ENCODE measurements around the gene PLXDC2. TPM values are rescaled to one million over a fixed set of nuclear protein-coding genes. Genes with fewer than 3 reads are reported as not detected.

Gene PLXDC2
- total RNA-seq, 2 experiments from 2014 or later: not detected

DNA sequence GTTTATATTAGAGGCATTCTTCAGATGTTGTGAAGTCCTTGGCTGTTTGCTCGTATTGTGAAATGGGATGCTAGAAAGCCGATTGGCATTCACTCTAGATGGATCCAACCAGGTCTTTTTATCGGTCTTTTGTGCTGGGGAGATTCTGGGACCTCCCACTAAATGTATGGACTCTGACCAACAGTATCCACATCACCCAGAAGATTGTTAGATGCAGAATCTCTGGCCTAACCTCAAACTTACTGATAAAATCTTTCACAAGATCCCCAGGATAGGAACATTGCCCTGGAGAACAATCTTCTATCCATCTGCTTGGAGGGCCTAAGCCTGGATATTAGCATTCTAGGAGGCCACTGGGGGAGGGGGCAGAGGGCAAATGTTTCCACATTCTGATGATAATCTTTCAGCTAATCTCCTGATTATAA lies 160.9 kb downstream of the PLXDC2 start:
- CTCF ChIA-PET: no interaction called here
- Mint-ChIP-seq H3K4me3 (no peak overlapping the region), H3K4me1 (ENCODE audit: low read depth) (no peaks in the 10 kb centered on the region), H3K27ac (no peak overlapping the region), H3K27me3 (no peaks in the 10 kb centered on the region), H3K36me3 (ENCODE audit: low read depth) (no peaks in the 10 kb centered on the region), H3K9me3 (no peaks in the 10 kb centered on the region)
- ATAC-seq (no peak), DNase-seq (no peak)
- TF ChIP-seq, protein P1, sequence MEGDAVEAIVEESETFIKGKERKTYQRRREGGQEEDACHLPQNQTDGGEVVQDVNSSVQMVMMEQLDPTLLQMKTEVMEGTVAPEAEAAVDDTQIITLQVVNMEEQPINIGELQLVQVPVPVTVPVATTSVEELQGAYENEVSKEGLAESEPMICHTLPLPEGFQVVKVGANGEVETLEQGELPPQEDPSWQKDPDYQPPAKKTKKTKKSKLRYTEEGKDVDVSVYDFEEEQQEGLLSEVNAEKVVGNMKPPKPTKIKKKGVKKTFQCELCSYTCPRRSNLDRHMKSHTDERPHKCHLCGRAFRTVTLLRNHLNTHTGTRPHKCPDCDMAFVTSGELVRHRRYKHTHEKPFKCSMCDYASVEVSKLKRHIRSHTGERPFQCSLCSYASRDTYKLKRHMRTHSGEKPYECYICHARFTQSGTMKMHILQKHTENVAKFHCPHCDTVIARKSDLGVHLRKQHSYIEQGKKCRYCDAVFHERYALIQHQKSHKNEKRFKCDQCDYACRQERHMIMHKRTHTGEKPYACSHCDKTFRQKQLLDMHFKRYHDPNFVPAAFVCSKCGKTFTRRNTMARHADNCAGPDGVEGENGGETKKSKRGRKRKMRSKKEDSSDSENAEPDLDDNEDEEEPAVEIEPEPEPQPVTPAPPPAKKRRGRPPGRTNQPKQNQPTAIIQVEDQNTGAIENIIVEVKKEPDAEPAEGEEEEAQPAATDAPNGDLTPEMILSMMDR (IDR thresholded peaks at IDR 0.05): no peak
- intact Hi-C loops (cut with micrococcal nuclease): no loop called here
- POLR2A ChIA-PET: no interaction called here

DNA sequence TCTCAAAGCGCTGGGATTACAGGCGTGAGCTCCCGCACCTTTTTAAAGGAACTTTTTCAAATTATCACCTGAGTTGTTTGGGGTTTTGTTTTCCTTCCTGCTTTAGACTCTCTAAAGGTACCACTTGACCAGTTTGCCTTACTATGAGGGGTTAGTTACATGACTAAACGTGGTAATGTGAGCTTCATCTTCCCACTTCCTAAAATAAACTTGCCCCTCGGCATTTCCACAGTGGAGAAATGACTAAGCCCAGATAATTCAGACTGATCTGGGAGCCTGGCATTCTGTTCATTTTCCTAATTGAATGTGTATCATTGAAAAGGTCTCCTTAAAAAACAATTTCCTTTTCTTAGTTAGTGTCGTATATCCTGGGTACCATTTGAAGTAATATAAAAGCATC lies 163.4 kb downstream of the PLXDC2 start:
- Mint-ChIP-seq H3K4me3 (no peak overlapping the region), H3K36me3 (ENCODE audit: low read depth) (no peaks in the 10 kb centered on the region), H3K4me1 (ENCODE audit: low read depth) (no peaks in the 10 kb centered on the region), H3K9me3 (no peaks in the 10 kb centered on the region), H3K27me3 (no peaks in the 10 kb centered on the region), H3K27ac (no peak overlapping the region)
- ATAC-seq (no peak), DNase-seq (no peak)
- TF ChIP-seq, protein P1 (IDR thresholded peaks at IDR 0.05): no peak
- POLR2A ChIA-PET: interaction anchor here (0.6 kb wide), 1 partner anchor 18 kb away, joined by 3 read pairs; no protein-coding TSS in a partner anchor
- CTCF ChIA-PET: no interaction called here
- intact Hi-C loops (cut with micrococcal nuclease): no loop called here

DNA sequence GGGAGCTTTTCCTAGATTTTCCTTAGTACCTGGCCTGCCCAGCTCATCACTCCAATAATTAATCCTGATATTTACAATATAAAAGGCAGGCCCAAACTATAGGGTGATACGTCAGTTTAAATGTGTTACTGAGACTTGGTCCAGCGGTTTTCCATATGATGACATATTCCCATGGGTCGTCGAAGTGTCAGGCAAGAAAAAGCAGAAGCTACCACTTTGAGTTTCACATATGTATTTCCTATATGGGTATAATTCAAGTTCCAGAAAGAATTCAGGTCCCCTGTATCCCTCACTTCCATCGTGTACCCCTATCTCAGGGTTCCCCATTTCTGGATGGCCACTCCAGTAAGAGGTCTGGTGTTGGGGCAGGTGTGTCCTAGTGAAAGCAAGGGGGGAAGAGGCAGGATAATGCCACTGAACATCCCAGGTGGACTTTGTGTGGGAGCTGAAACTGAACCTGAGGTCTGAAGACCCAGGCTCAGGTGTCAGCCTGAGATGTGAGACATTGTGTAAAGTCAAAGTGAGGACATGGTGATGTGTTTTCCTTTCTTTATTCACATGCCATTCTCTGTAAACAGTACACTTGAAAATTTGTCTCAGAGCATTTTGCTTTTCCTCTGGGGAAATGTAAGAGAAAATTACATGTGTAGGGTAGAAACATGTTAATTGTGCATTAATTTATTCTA lies 167.8 kb downstream of the PLXDC2 start:
- Mint-ChIP-seq H3K36me3 (ENCODE audit: low read depth) (no peaks in the 10 kb centered on the region), H3K4me3 (no peak overlapping the region), H3K27me3 (no peaks in the 10 kb centered on the region), H3K27ac (no peak overlapping the region), H3K9me3 (no peaks in the 10 kb centered on the region), H3K4me1 (ENCODE audit: low read depth) (no peaks in the 10 kb centered on the region)
- ChIA-PET CTCF (interaction anchor here (0.6 kb wide), 1 partner anchor 72 kb away, joined by 5 read pairs; no protein-coding TSS in a partner anchor), POLR2A (no interaction called here)
- intact Hi-C loops (cut with micrococcal nuclease): no loop called here
- no peak for DNase-seq
- TF ChIP-seq, protein P1 (IDR thresholded peaks at IDR 0.05): no peak
- no peak for ATAC-seq

DNA sequence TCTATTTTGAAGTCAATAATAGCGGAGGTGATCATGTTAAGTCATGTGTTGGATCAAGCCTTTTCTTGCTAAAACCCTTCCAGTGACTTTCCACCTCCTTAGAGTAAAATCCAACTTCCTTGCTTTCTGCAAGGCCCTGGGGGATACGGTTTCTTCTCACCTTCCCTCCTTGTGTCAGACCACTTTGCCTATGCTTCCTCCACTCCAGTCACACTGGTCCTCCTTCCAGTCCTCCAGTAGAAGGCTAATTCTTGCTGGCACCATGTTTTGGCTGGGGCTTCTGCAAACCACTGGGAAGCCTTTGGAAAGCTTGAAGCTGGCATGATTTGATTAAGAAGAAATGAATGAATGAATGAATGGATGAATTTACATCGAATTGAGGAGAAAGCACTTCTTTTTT lies 169.5 kb downstream of the PLXDC2 start:
- ChIA-PET CTCF (no interaction called here), POLR2A (no interaction called here)
- TF ChIP-seq, protein P1 (IDR thresholded peaks at IDR 0.05): no peak
- Mint-ChIP-seq H3K4me3 (no peak overlapping the region), H3K27ac (no peak overlapping the region), H3K27me3 (no peaks in the 10 kb centered on the region), H3K36me3 (ENCODE audit: low read depth) (no peaks in the 10 kb centered on the region), H3K4me1 (ENCODE audit: low read depth) (no peaks in the 10 kb centered on the region), H3K9me3 (no peaks in the 10 kb centered on the region)
- intact Hi-C loops (cut with micrococcal nuclease): no loop called here
- ATAC-seq (no peak), DNase-seq (no peak)

DNA sequence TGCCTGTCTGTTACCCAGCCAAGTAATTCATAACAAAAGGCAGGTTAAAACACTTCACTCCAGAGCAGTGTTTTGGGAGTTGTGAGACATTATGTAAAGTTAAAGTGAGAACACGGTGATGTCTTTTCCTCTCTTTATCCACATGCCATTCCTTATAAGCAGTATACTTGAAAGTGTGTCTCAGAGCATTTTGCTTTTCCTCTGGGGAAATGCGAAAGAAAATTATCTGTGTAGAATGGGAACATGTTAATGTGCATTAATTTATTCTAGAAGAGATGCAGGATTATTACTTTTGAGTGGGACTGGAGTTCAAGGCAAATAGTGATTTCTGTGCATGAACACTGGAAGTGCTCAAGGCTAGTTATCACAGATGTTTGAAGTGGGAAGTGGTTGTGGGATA lies 170.4 kb downstream of the PLXDC2 start:
- H3K36me3 Mint-ChIP-seq (ENCODE audit: low read depth): no peaks in the 10 kb centered on the region
- H3K4me1 Mint-ChIP-seq (ENCODE audit: low read depth): no peaks in the 10 kb centered on the region
- intact Hi-C loops (cut with micrococcal nuclease): no loop called here
- no peaks in the 10 kb centered on the region for H3K27me3 Mint-ChIP-seq
- ChIA-PET CTCF (no interaction called here), POLR2A (no interaction called here)
- H3K9me3 Mint-ChIP-seq: no peaks in the 10 kb centered on the region
- TF ChIP-seq, protein P1 (IDR thresholded peaks at IDR 0.05): no peak
- DNase-seq (no peak), ATAC-seq (no peak)
- no peak overlapping the region for H3K4me3 Mint-ChIP-seq
- H3K27ac Mint-ChIP-seq: no peak overlapping the region
